Fibroblast of pulmonary artery (primary cell): Measurements from ENCODE around the gene CELF1.

Experiments used
- DNase-seq: peaks from one replicate; pipeline ENCODE4 v3.0.0-alpha.2; 2010; ENCODE audit warnings: low read depth
- H3K4me3 ChIP-seq: replicated peaks from 2 replicates; pipeline ENCODE4 v1.5.1; 2011; ENCODE audit warnings: low read depth, mild to moderate bottlenecking, control low read depth, low read length, moderate library complexity
- CTCF ChIP-seq: IDR thresholded peaks from 2 replicates; pipeline ENCODE4 v1.5.1; 2011; ENCODE audit warnings: mild to moderate bottlenecking, control low read depth, low read length, inconsistent platforms; ENCODE audit errors: missing control alignments

The CELF1 gene

GRCh38 chr11:47415949-47416472, 136.9 kb downstream of the CELF1 start:
- DNase-seq = peak; percentile 95
- no peak for TF ChIP-seq CTCF
- H3K4me3 ChIP-seq = no peak overlapping the region
